ENCODE data around the gene B4GALNT1.
"Not testable (repeated sequence)": the region's sequence is repeated elsewhere in the genome, so short reads cannot be mapped to it uniquely, and the experiment has no call there.

GRCh38 chr12:57645990-57646658 lies 13.1 kb upstream of the B4GALNT1 start:
- not testable (repeated sequence) for TF ChIP-seq CTCF, POLR2A (IDR thresholded peaks at IDR 0.05)

Measured in thyroid gland (tissue), 4 donors.